ENCODE data around the gene GIT1. TPM values are rescaled to one million over a fixed set of nuclear protein-coding genes. Genes with fewer than 3 reads are reported as not detected.

Gene GIT1
- total RNA-seq, 1 donor from 2014 or later, result 56.1 TPM

- no peak for DNase-seq (ENCODE audit: low spot score)
Measured at GRCh38 chr17:29581583-29582253, 7.7 kb downstream of the GIT1 start.

GRCh38 chr17:29579866-29580771 lies 9.3 kb downstream of the GIT1 start:
- DNase-seq (ENCODE audit: low spot score), result peak; percentile 86

GRCh38 chr17:29578626-29579485 lies 10.6 kb downstream of the GIT1 start:
- DNase-seq (ENCODE audit: low spot score), result no peak

GRCh38 chr17:29577385-29578211 lies 11.8 kb downstream of the GIT1 start:
- DNase-seq (ENCODE audit: low spot score), result no peak

- DNase-seq (ENCODE audit: low spot score), result no peak
Measured at GRCh38 chr17:29577001-29577370, 12.5 kb downstream of the GIT1 start.

GRCh38 chr17:29576214-29577000 lies 13.0 kb downstream of the GIT1 start:
- no peak for DNase-seq (ENCODE audit: low spot score)

- DNase-seq (ENCODE audit: low spot score), result no peak
Measured at GRCh38 chr17:29575511-29576213, 13.8 kb downstream of the GIT1 start.

- DNase-seq (ENCODE audit: low spot score), result peak; percentile 80
Measured at GRCh38 chr17:29574732-29575510, 14.5 kb downstream of the GIT1 start.

GRCh38 chr17:29573871-29574731 lies 15.3 kb downstream of the GIT1 start:
- DNase-seq (ENCODE audit: low spot score), result no peak

GRCh38 chr17:29573558-29573869 lies 15.9 kb downstream of the GIT1 start:
- no peak for DNase-seq (ENCODE audit: low spot score)

- no peak for DNase-seq (ENCODE audit: low spot score)
Measured at GRCh38 chr17:29572691-29573557, 16.5 kb downstream of the GIT1 start.

- no peak for DNase-seq (ENCODE audit: low spot score)
Measured at GRCh38 chr17:29571883-29572681, 17.4 kb downstream of the GIT1 start.

- no peak for DNase-seq (ENCODE audit: low spot score)
Measured at GRCh38 chr17:29571486-29571882, 18.0 kb downstream of the GIT1 start.

GRCh38 chr17:29570521-29570920 lies 18.9 kb downstream of the GIT1 start:
- DNase-seq (ENCODE audit: low spot score), result no peak

GRCh38 chr17:29569245-29569950 lies 20.1 kb downstream of the GIT1 start:
- no peak for DNase-seq (ENCODE audit: low spot score)
